SU-DHL-6 (cell line): ENCODE data around the gene ASB3.

ENCODE experiments used
- H2AFZ ChIP-seq: fragments of 200-600 bp; sonication (generic); 2 replicates; pipeline ENCODE4 v1.6.1; 2014; ENCODE audit warnings: low read depth, mild to moderate bottlenecking, moderate library complexity, mixed read lengths, antibody characterized with exemption, low read length; ENCODE audit not compliant: severe bottlenecking
- H3F3A ChIP-seq: fragments of 200-600 bp; shearing (Covaris generic); 2 replicates; pipeline ENCODE4 v1.6.0; 2016; ENCODE audit warnings: antibody characterized with exemption, mild to moderate bottlenecking; ENCODE audit not compliant: insufficient read depth
- H3K27ac ChIP-seq: fragments of 200-600 bp; sonication (generic); 2 replicates; pipeline ENCODE4 v1.5.1; 2016; ENCODE audit warnings: low read depth, mild to moderate bottlenecking, low read length, moderate library complexity, mixed read lengths
- H3K27me3 ChIP-seq: fragments of 200-600 bp; sonication (generic), shearing (Covaris generic); 2 replicates; pipeline ENCODE4 v1.6.0; 2014; ENCODE audit warnings: mild to moderate bottlenecking, low read length
- H3K36me3 ChIP-seq: fragments of 200-600 bp; sonication (generic); 2 replicates; pipeline ENCODE4 v1.6.1; 2014; ENCODE audit warnings: mild to moderate bottlenecking, low read length, mixed read lengths
- H3K4me2 ChIP-seq: fragments of 300-600, 200-600 bp; shearing (Covaris generic), sonication (generic); 2 replicates; pipeline ENCODE4 v1.6.0; 2014; ENCODE audit warnings: low read length, low read depth, mild to moderate bottlenecking; ENCODE audit not compliant: poor library complexity, severe bottlenecking
- H3K4me3 ChIP-seq: fragments of 200-600 bp; sonication (generic); 2 replicates; pipeline ENCODE4 v1.5.1; 2014; ENCODE audit warnings: antibody characterized with exemption, low read length, mild to moderate bottlenecking, mixed read lengths; ENCODE audit not compliant: insufficient read depth, poor library complexity, severe bottlenecking
- H3K79me2 ChIP-seq: fragments of 200-600 bp; sonication (generic); 2 replicates; pipeline ENCODE4 v1.6.1; 2014; ENCODE audit warnings: mild to moderate bottlenecking, low read length, moderate library complexity; ENCODE audit not compliant: insufficient read depth
- H3K9ac ChIP-seq: fragments of 200-600 bp; sonication (generic); 2 replicates; pipeline ENCODE4 v1.7.0; 2014; ENCODE audit warnings: mild to moderate bottlenecking, low read length
- H3K9me2 ChIP-seq: fragments of 200-600 bp; sonication (generic); replicated peaks from 2 replicates; pipeline ENCODE4 v1.6.1; 2014; ENCODE audit warnings: low read length; ENCODE audit not compliant: insufficient read depth
- H3K9me3 ChIP-seq: fragments of 200-600 bp; sonication (generic); 2 replicates; pipeline ENCODE4 v1.6.1; 2014; ENCODE audit warnings: low read length, mixed read lengths; ENCODE audit not compliant: insufficient read depth
- H4K20me1 ChIP-seq: fragments of 200-600 bp; sonication (generic); 2 replicates; pipeline ENCODE4 v1.6.1; 2014; ENCODE audit warnings: low read depth, mild to moderate bottlenecking, antibody characterized with exemption, low read length, moderate library complexity, mixed read lengths
- EZH2phosphoT487 ChIP-seq: fragments of 200-600 bp; sonication (generic), shearing (Covaris generic); conservative IDR thresholded peaks from 2 replicates; pipeline ENCODE4 v1.6.1; 2018; ENCODE audit warnings: mild to moderate bottlenecking, antibody characterized with exemption, low read length, moderate library complexity, mixed read lengths
- TF ChIP-seq, protein P1 (sequence below): fragments of 200-600 bp; sonication (generic); IDR thresholded peaks from one replicate; pipeline ENCODE4 v1.5.1; 2017; ENCODE audit warnings: antibody characterized with exemption, mild to moderate bottlenecking, low read length, moderate library complexity; ENCODE audit not compliant: insufficient read depth, poor library complexity, severe bottlenecking

ASB3 gene

DNA sequence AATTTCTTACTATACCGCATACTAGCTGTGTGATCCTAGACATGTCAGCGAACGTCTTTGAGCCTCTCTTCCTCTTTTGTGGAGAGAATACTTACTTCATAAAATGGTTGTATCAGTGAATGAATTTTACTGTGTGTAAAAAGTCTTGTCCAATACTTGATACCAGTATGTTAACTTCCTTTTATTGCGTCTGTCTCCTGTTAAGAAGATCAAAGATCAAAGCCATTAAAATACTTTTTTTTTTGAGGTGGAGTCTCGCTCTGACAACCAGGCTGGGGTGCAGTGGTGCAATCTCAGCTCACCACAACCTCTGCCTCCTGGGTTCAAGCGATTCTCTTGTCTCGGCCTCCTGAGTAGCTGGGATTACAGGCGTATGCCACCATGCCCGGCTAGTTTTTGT lies 33.3 kb upstream of the ASB3 start:
- H3K4me3 ChIP-seq = no peak overlapping the region
- no peaks in the 10 kb centered on the region for H3K79me2 ChIP-seq

DNA sequence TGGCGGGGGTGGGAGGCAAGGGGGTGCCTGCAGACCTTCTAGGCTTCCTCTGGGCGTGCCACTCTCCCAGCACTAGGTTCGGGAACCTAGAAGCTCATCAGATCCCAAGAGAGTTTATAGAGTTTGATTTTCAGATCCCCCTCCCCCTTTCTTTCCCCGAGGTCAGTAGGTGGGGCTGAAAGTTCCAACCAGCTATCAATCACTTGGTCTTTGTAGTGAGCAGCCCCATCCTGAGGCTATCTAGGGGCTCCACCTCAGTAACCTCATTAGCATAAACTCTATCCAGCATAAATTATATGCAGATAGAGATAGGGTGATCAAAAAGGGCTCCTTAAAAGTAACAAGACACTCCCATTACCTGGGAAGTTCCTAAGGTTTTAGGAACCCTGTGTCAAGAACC lies 32.9 kb upstream of the ASB3 start:
- Histone ChIP-seq H2AFZ (no peak overlapping the region), H3K4me3 (no peak overlapping the region), H3K79me2 (no peaks in the 10 kb centered on the region), H3K9me3 (no peaks in the 10 kb centered on the region), H3K27ac (no peak overlapping the region), H3F3A (no peaks in the 10 kb centered on the region), H4K20me1 (no peaks in the 10 kb centered on the region), H3K9ac (no peak overlapping the region), H3K27me3 (no peaks in the 10 kb centered on the region), H3K9me2 (no peaks in the 10 kb centered on the region), H3K4me2 (no peak overlapping the region), H3K36me3 (peaks cover 14% of the 10 kb centered on the region; the same call in 1 of the 2 replicates)
- TF ChIP-seq EZH2phosphoT487 = no peak
- TF ChIP-seq, protein P1, sequence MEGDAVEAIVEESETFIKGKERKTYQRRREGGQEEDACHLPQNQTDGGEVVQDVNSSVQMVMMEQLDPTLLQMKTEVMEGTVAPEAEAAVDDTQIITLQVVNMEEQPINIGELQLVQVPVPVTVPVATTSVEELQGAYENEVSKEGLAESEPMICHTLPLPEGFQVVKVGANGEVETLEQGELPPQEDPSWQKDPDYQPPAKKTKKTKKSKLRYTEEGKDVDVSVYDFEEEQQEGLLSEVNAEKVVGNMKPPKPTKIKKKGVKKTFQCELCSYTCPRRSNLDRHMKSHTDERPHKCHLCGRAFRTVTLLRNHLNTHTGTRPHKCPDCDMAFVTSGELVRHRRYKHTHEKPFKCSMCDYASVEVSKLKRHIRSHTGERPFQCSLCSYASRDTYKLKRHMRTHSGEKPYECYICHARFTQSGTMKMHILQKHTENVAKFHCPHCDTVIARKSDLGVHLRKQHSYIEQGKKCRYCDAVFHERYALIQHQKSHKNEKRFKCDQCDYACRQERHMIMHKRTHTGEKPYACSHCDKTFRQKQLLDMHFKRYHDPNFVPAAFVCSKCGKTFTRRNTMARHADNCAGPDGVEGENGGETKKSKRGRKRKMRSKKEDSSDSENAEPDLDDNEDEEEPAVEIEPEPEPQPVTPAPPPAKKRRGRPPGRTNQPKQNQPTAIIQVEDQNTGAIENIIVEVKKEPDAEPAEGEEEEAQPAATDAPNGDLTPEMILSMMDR = no peak

More for the DNA sequence above, 33.3 kb upstream of the ASB3 start:
- no peaks in the 10 kb centered on the region for H4K20me1 ChIP-seq
- H3K27me3 ChIP-seq = no peaks in the 10 kb centered on the region
- no peak overlapping the region for H3K4me2 ChIP-seq
- H3K36me3 ChIP-seq = peaks cover 14% of the 10 kb centered on the region; the same call in 1 of the 2 replicates
- H2AFZ ChIP-seq = no peak overlapping the region
- H3K9ac ChIP-seq = no peak overlapping the region
- TF ChIP-seq EZH2phosphoT487 = no peak
- H3K9me2 ChIP-seq = no peaks in the 10 kb centered on the region
- H3K27ac ChIP-seq = no peak overlapping the region
- no peaks in the 10 kb centered on the region for H3K9me3 ChIP-seq
- H3F3A ChIP-seq = no peaks in the 10 kb centered on the region

DNA sequence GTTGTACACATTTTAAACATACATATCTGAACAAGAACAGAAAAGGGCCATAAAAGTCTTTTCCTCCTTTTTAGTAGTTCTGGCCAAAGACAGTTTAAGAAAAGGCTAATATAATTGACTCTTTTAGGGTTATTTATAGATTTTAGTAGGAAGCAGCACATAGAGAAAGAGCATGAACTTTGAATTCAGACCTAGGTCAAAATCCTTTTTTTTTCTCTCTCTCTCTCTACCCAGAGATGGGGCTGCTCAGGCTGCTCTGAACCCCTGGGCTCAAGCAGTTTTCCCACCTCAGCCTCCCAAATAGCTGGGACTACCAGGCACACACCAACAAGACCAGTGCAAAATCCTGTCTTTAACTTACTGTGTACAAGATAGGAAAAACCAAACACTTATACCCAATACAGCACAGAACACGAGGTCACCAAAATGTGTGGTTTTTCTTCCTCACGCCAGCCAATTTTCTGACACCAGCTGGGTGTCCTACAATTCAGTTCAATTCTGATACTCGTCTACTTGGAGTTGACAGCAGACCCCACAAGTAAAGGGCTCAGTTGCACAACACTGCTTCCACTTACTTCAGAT lies 32.2 kb upstream of the ASB3 start:
- peaks cover 18% of the 10 kb centered on the region; the same call in 1 of the 2 replicates for H3K36me3 ChIP-seq
- no peaks in the 10 kb centered on the region for H3K79me2 ChIP-seq

DNA sequence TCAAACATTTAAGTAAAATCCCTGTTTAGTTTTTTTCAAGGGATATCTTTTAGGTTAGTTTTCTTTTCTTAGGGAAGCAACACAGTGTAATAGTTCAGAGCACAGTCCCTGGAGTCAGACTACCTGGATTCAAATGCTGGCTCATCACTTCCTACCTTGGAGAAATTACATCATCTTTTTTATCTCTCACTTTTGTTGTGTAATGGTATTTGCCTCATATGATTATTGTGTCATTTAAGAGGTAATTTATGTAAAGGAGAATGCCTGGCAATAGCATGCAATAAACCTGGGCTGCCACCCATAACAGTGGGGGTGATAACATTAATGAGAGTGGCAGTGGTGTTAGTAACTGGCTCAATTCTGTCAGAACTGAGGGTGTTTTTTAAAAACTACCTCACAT lies 26.4 kb upstream of the ASB3 start:
- peaks cover 34% of the 10 kb centered on the region; the same call in 1 of the 2 replicates for H3K36me3 ChIP-seq

More for the DNA sequence above, 32.2 kb upstream of the ASB3 start:
- H4K20me1 ChIP-seq = no peaks in the 10 kb centered on the region
- H3K4me2 ChIP-seq = no peak overlapping the region
- no peak overlapping the region for H3K4me3 ChIP-seq
- H3K9me3 ChIP-seq = no peaks in the 10 kb centered on the region
- no peak overlapping the region for H2AFZ ChIP-seq
- H3K9me2 ChIP-seq = no peaks in the 10 kb centered on the region
- TF ChIP-seq, protein P1 = no peak
- TF ChIP-seq EZH2phosphoT487 = no peak
- H3K27ac ChIP-seq = no peak overlapping the region
- no peaks in the 10 kb centered on the region for H3K27me3 ChIP-seq
- H3F3A ChIP-seq = no peaks in the 10 kb centered on the region
- no peak overlapping the region for H3K9ac ChIP-seq

More for the DNA sequence above, 26.4 kb upstream of the ASB3 start:
- Histone ChIP-seq H3K9me3 (no peaks in the 10 kb centered on the region), H2AFZ (no peak overlapping the region), H3F3A (no peaks in the 10 kb centered on the region), H3K9ac (no peak overlapping the region), H3K9me2 (no peaks in the 10 kb centered on the region), H3K79me2 (no peaks in the 10 kb centered on the region), H3K27me3 (no peaks in the 10 kb centered on the region), H4K20me1 (no peaks in the 10 kb centered on the region), H3K4me3 (no peak overlapping the region), H3K4me2 (no peak overlapping the region), H3K27ac (no peak overlapping the region)
- no peak for TF ChIP-seq EZH2phosphoT487
- TF ChIP-seq, protein P1 = no peak
